Stimulated activated CD4-positive, alpha-beta T cell treated with anti-CD3 and anti-CD28 coated beads, Interleukin-1b, Interleukin-23, amount 100 ng/mL, for 4 hours (primary cell): Measurements from ENCODE around the gene RBBP6.
"Not testable (repeated sequence)": the region's sequence is repeated elsewhere in the genome, so short reads cannot be mapped to it uniquely, and the experiment has no call there.

Experiments used
- DNase-seq, 2 donors: peaks; one replicate each; pipeline ENCODE4 v3.0.0-alpha.2; 2020; ENCODE audit warnings: low read depth in 2 of 2

RBBP6 gene

GRCh38 chr16:24562811-24563210 is 23.4 kb downstream of the RBBP6 start:
- DNase-seq = no peak

GRCh38 chr16:24568392-24568791 is 29.0 kb downstream of the RBBP6 start:
- DNase-seq = no peak

GRCh38 chr16:24571096-24571495 is 31.7 kb downstream of the RBBP6 start:
- no peak for DNase-seq

- no peak for DNase-seq
Measured at GRCh38 chr16:24572069-24572468, 32.7 kb downstream of the RBBP6 start.

GRCh38 chr16:24573141-24573540 is 33.8 kb downstream of the RBBP6 start:
- no peak for DNase-seq

GRCh38 chr16:24574515-24575485 is 35.4 kb downstream of the RBBP6 start:
- not testable (repeated sequence) for DNase-seq

GRCh38 chr16:24575791-24576190 is 36.4 kb downstream of the RBBP6 start:
- DNase-seq = not testable (repeated sequence)

GRCh38 chr16:24577167-24577566 is 37.8 kb downstream of the RBBP6 start:
- DNase-seq = no peak

- no peak for DNase-seq
Measured at GRCh38 chr16:24580665-24581064, 41.3 kb downstream of the RBBP6 start.

GRCh38 chr16:24583494-24583893 is 44.1 kb downstream of the RBBP6 start:
- DNase-seq = no peak

GRCh38 chr16:24589997-24590396 is 50.6 kb downstream of the RBBP6 start:
- DNase-seq = no peak

- no peak for DNase-seq
Measured at GRCh38 chr16:24598777-24599437, 59.5 kb downstream of the RBBP6 start.

GRCh38 chr16:24609417-24609739 is 70.0 kb downstream of the RBBP6 start:
- no peak for DNase-seq

GRCh38 chr16:24609740-24610415 is 70.5 kb downstream of the RBBP6 start:
- peak in 1 of 2 donors; percentile 9 for DNase-seq

GRCh38 chr16:24610416-24610755 is 71.0 kb downstream of the RBBP6 start:
- DNase-seq = no peak

GRCh38 chr16:24611310-24611709 is 71.9 kb downstream of the RBBP6 start:
- no peak for DNase-seq

- no peak for DNase-seq
Measured at GRCh38 chr16:24612656-24613055, 73.3 kb downstream of the RBBP6 start.

GRCh38 chr16:24613267-24613666 is 73.9 kb downstream of the RBBP6 start:
- not testable (repeated sequence) for DNase-seq

GRCh38 chr16:24617502-24617901 is 78.1 kb downstream of the RBBP6 start:
- DNase-seq = no peak
